Brain microvascular endothelial cell (primary cell): ENCODE data around the gene BAG3.

Experiments used
- DNase-seq: peaks from one replicate; pipeline ENCODE4 v3.0.0-alpha.2; 2020
- H3K27ac ChIP-seq: fragments of 250-450 bp; sonication (Bioruptor Pico); 2 replicates; pipeline ENCODE4 v1.5.1; 2020; ENCODE audit warnings: mild to moderate bottlenecking, moderate library complexity
- H3K27me3 ChIP-seq: fragments of 250-450 bp; sonication (Bioruptor Pico); replicated peaks from 2 replicates; pipeline ENCODE4 v1.5.1; 2020; ENCODE audit warnings: mild to moderate bottlenecking
- H3K36me3 ChIP-seq: fragments of 250-450 bp; sonication (Bioruptor Pico); replicated peaks from 2 replicates; pipeline ENCODE4 v1.5.1; 2020; ENCODE audit warnings: mild to moderate bottlenecking
- H3K4me3 ChIP-seq: 2 replicates; pipeline ENCODE4 v1.5.1; 2011; ENCODE audit warnings: low read depth, mild to moderate bottlenecking, control low read depth, low read length, moderate library complexity
- CTCF ChIP-seq: IDR thresholded peaks from 2 replicates; pipeline ENCODE4 v1.5.1; 2011; ENCODE audit warnings: low read depth, mild to moderate bottlenecking, moderate library complexity, low read length, control low read depth, inconsistent platforms; ENCODE audit errors: missing control alignments
- in situ Hi-C: cut with HindIII; loops from 2 replicates; pipeline ENCODE4 v1.10.0; 2017; ENCODE audit warnings: low sequenced_read_pairs, low pct_ligation_motif_present

BAG3 gene

GRCh38 chr10:119726676-119727261, 75.6 kb downstream of the BAG3 start:
- H3K27me3 ChIP-seq = no peaks in the 10 kb centered on the region
- peak overlapping the region; percentile 69 for H3K4me3 ChIP-seq
- no peak for TF ChIP-seq CTCF
- no peak overlapping the region for H3K27ac ChIP-seq
- no peak for DNase-seq
- H3K36me3 ChIP-seq = no peaks in the 10 kb centered on the region
- in situ Hi-C loops = no loop called here
